ENCODE results near the gene DICER1. TPM values are rescaled to one million over a fixed set of nuclear protein-coding genes. Genes with fewer than 3 reads are reported as not detected.
"Not testable (repeated sequence)": the region's sequence is repeated elsewhere in the genome, so short reads cannot be mapped to it uniquely, and the experiment has no call there.

The DICER1 gene, protein sequence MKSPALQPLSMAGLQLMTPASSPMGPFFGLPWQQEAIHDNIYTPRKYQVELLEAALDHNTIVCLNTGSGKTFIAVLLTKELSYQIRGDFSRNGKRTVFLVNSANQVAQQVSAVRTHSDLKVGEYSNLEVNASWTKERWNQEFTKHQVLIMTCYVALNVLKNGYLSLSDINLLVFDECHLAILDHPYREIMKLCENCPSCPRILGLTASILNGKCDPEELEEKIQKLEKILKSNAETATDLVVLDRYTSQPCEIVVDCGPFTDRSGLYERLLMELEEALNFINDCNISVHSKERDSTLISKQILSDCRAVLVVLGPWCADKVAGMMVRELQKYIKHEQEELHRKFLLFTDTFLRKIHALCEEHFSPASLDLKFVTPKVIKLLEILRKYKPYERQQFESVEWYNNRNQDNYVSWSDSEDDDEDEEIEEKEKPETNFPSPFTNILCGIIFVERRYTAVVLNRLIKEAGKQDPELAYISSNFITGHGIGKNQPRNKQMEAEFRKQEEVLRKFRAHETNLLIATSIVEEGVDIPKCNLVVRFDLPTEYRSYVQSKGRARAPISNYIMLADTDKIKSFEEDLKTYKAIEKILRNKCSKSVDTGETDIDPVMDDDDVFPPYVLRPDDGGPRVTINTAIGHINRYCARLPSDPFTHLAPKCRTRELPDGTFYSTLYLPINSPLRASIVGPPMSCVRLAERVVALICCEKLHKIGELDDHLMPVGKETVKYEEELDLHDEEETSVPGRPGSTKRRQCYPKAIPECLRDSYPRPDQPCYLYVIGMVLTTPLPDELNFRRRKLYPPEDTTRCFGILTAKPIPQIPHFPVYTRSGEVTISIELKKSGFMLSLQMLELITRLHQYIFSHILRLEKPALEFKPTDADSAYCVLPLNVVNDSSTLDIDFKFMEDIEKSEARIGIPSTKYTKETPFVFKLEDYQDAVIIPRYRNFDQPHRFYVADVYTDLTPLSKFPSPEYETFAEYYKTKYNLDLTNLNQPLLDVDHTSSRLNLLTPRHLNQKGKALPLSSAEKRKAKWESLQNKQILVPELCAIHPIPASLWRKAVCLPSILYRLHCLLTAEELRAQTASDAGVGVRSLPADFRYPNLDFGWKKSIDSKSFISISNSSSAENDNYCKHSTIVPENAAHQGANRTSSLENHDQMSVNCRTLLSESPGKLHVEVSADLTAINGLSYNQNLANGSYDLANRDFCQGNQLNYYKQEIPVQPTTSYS (N-terminal part only)
- total RNA-seq, result 10 to 100 TPM; 22.1 to 37.8 (median 26.4) TPM
- polyA plus RNA-seq, result 10 to 100 TPM in 1 of 2 donors, 1 to 10 TPM in 1; 5.7 to 11.8 TPM

DNA sequence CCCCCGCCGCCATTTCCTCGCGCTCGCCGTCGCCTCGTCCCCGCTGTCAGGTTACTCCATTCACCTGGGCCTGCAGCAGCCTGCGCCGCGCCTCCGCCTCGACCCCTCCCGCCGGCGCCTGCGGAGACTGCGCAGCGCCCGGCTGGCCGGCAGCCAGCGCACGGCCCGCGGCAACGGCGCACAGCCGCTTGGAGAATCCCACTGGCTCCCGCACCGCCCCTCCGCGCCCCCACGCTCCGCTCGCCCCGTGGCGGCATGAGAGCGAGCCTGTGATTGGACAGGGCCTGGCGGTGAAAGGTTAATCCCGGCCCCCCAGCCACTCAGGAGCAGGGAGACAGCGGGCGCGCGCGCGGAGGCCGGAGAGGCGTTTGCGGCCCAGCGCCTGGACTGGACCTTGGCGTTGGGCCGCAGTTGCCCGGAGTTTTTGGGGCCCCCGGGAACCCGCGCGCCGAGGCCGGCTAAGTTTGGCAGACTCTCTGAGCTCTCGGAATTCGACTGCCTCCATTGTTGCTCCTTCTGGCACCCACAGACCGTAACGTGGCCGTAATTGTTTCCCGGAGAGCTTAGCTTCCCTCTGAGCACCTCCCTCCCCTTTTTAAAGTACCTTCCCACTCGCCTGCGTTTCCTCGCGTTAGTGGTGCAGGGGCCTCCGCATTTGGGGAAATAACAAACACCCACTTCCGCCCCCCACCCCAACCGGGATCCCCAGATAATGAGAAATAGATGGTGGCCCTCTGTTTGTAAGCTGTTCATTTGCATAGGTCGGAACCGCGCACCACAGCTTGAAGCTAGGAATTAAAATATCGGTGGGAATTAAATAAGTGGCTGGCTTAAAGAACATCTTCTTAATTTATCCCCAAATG lies at the start of gene DICER1:
TSS of gene DICER1 (minus strand) at position 203 of the 863 bp plus-strand sequence. CDS start 24,071 bp downstream, outside the sequence.
- ATAC-seq (peak; percentile 93 to 97 (median 94)), FAIRE-seq (no peak), DNase-seq (peak; percentile 97 to 100 (median 99))
- H3K27ac ChIP-seq, result peak within 1 kb of the TSS; percentile 93 to 97 (median 96)
- TF ChIP-seq, protein P1, sequence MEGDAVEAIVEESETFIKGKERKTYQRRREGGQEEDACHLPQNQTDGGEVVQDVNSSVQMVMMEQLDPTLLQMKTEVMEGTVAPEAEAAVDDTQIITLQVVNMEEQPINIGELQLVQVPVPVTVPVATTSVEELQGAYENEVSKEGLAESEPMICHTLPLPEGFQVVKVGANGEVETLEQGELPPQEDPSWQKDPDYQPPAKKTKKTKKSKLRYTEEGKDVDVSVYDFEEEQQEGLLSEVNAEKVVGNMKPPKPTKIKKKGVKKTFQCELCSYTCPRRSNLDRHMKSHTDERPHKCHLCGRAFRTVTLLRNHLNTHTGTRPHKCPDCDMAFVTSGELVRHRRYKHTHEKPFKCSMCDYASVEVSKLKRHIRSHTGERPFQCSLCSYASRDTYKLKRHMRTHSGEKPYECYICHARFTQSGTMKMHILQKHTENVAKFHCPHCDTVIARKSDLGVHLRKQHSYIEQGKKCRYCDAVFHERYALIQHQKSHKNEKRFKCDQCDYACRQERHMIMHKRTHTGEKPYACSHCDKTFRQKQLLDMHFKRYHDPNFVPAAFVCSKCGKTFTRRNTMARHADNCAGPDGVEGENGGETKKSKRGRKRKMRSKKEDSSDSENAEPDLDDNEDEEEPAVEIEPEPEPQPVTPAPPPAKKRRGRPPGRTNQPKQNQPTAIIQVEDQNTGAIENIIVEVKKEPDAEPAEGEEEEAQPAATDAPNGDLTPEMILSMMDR (IDR thresholded peaks at IDR 0.05), result no peak
- H3K27me3 ChIP-seq, result no peaks in the 10 kb centered on the region
- no peaks in the 10 kb centered on the region for H3K36me3 ChIP-seq
- WGBS, 2 donors, result 0% methylated on average over 68 to 77 of the region's 77 CpGs
- H3K4me3 ChIP-seq, result peak within 1 kb of the TSS; percentile 73 to 89 (median 80)
- intact Hi-C loops (cut with DNase I), result no loop called here
- peaks cover 4 to 39% (median 7%) of the 10 kb centered on the region in 3 donors for H3K4me1 ChIP-seq
- no peaks in the 10 kb centered on the region for H3K9me3 ChIP-seq

DNA sequence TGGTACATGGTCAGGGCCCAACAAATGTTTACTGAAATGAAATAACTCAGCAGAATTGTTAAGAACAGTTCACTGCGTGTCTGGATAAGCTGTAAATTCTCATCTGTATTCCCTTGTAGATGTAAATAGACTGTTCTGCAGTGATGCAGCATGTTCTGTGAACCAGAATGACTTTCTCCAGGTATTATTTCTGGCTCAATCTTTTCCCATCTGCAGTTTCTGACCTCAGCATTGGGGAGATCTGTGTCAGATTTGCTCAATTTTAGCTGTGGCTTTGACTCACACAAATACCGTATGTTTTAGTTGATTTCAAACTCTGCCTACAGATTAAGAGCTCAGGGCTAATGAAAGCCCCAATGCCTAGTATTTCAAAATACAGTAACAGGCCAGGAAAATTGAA lies 49.2 kb upstream of the DICER1 start:
- Histone ChIP-seq H3K9me3 (no peaks in the 10 kb centered on the region), H3K27ac (no peak overlapping the region), H3K4me1 (peaks cover 0 to 2% (median 0%) of the 10 kb centered on the region in 3 donors), H3K36me3 (peaks cover 0 to 34% (median 5%) of the 10 kb centered on the region in 3 donors), H3K4me3 (no peak overlapping the region), H3K27me3 (no peaks in the 10 kb centered on the region)
- FAIRE-seq, result no peak
- TF ChIP-seq, protein P1 (IDR thresholded peaks at IDR 0.05), result no peak
- no peak for DNase-seq
- 83 to 86% methylated on average over 2 of the region's 2 CpGs for WGBS, 2 donors
- intact Hi-C loops (cut with DNase I), result no loop called here
- ATAC-seq, result peak in 1 of 4 donors; percentile 32

DNA sequence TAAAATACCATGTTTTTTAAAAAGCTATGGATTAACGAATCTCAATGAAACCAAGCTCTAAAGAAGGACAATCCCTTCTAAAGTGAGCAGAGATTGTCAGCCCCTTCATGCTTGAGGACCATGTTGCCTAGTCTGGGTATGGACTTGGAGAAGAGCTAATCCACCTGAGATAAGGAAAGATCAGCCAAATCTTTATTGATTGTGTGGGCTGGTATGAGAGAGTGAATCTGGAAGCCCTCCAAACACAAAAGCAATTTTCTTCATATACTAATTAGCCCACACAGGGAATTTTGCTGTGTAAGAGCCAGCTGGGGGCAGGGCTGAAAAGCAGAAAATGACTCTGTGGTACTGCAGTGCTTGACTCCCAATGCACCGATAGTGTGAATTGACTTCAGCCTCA lies 47.4 kb upstream of the DICER1 start:
- TF ChIP-seq, protein P1 (IDR thresholded peaks at IDR 0.05), result no peak
- WGBS, 2 donors, result 85 to 87% methylated on average over 2 of the region's 2 CpGs
- Histone ChIP-seq H3K4me3 (no peak overlapping the region), H3K4me1 (peaks cover 0 to 3% (median 0%) of the 10 kb centered on the region in 3 donors), H3K27ac (no peak overlapping the region), H3K27me3 (no peaks in the 10 kb centered on the region), H3K36me3 (peaks cover 0 to 34% (median 5%) of the 10 kb centered on the region in 3 donors), H3K9me3 (no peaks in the 10 kb centered on the region)
- no peak for DNase-seq
- ATAC-seq, result no peak
- FAIRE-seq, result no peak
- intact Hi-C loops (cut with DNase I), result no loop called here

DNA sequence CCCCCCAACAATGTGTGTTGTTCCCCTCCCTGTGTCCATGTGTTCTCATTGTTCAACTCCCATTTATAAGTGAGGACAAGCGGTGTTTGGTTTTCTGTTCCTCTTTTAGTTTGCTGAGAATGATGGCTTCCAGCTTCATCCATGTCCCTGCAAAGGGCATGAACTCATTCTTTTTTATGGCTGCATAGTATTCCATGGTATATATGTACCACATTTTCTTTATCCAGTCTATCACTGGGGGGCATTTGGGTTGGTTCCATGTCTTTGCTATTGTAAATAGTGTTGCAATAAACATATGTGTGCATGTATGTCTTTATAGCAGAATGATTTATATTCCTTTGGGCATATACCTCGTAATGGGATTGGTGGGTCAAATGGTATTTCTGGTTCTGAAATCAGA lies 44.4 kb upstream of the DICER1 start:
- peaks cover 0 to 22% (median 5%) of the 10 kb centered on the region in 3 donors for H3K36me3 ChIP-seq
- DNase-seq; H3K9me3 ChIP-seq; H3K4me3 ChIP-seq; FAIRE-seq; H3K27ac ChIP-seq; H3K27me3 ChIP-seq; H3K4me1 ChIP-seq; ATAC-seq; intact Hi-C loops (cut with DNase I): not testable (repeated sequence)
- 92 to 100% methylated on average over 2 of the region's 2 CpGs for WGBS, 2 donors
